HEK293 (cell line): ENCODE measurements around the gene BBX.

Source experiments
- ATF2 ChIP-seq: fragments of 450-650 bp; formaldehyde crosslinking; IDR thresholded peaks from 2 replicates; pipeline ENCODE4 v1.5.1; 2016; ENCODE audit warnings: missing biosample characterization, missing genetic modification characterization, low read depth
- CTCF ChIP-seq: fragments of 450-650 bp; formaldehyde crosslinking; IDR thresholded peaks from 2 replicates; pipeline ENCODE4 v1.5.1; 2016; ENCODE audit warnings: missing biosample characterization, missing genetic modification characterization
- ZBTB26 ChIP-seq: fragments of 450-650 bp; formaldehyde crosslinking; optimal IDR thresholded peaks from 2 replicates; pipeline ENCODE3; 2016; ENCODE audit warnings: missing biosample characterization, mild to moderate bottlenecking, missing genetic modification characterization
- ZNF311 ChIP-seq: fragments of 450-650 bp; formaldehyde crosslinking; IDR thresholded peaks from 2 replicates; pipeline ENCODE4 v1.5.1; 2017; ENCODE audit warnings: missing biosample characterization, missing genetic modification characterization, borderline replicate concordance
- ZNF623 ChIP-seq: fragments of 450-650 bp; formaldehyde crosslinking; IDR thresholded peaks from 2 replicates; pipeline ENCODE4 v1.5.1; 2016; ENCODE audit warnings: missing biosample characterization, missing genetic modification characterization
- ZNF677 ChIP-seq: fragments of 450-650 bp; IDR thresholded peaks from 2 replicates; pipeline ENCODE4 v1.5.0; 2018; ENCODE audit warnings: missing biosample characterization, mild to moderate bottlenecking, missing genetic modification characterization, moderate library complexity

- TF ChIP-seq CTCF (tag by site-specific recombination) (no peak), ZNF311 (tag by site-specific recombination) (no peak), ZBTB26 (tag by site-specific recombination) (no peak), ZNF677 (tag by site-specific recombination) (no peak), ATF2 (no peak), ZNF623 (no peak)
Observed at GRCh38 chr3:107662124-107662507, 139.4 kb downstream of the BBX start.
